ENCODE data around the gene E2F8.

GRCh38 chr11:19208959-19209546 lies 31.7 kb downstream of the E2F8 start:
- TF ChIP-seq CTCF (IDR thresholded peaks at IDR 0.05) (no peak), EZH2 (IDR thresholded peaks at IDR 0.05; ENCODE audit: borderline replicate concordance, insufficient read depth, low read depth, low read length, poor library complexity, severe bottlenecking) (no peak)

Measured in B cell (primary cell).